ENCODE data around the gene OR2T11. TPM values are rescaled to one million over a fixed set of nuclear protein-coding genes. Genes with fewer than 3 reads are reported as not detected.

Gene OR2T11
- total RNA-seq, 1 donor from 2014 or later = not detected

DNA sequence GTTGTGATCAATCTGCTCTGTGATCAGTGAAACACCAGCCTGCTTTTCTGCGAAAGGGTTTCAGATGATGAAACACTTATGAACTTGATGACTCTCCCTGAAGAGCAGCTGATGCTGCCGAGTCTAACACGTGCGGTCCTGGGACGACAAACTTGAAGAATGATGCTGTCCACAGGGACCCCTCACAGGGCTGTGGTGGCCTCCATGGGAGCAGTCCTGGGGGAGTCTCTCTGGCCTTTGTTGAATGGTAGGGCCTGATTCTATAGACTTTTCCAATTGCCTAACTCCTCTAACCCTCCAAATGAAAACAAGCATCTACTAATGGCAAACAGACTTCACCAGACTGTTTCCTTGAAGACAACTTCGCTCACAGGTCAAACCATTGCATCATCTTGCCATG is 37.3 kb downstream of the OR2T11 start, which contains the start of gene OR2T10:
Gene OR2T10 (minus strand): TSS at position 112 of the 400 bp plus-strand sequence. CDS start 3,932 bp downstream, outside the sequence.
- no peak within 1 kb of the TSS for H3K4me3 Mint-ChIP-seq
- H3K79me2 ChIP-seq (ENCODE audit: low read depth) = no peaks in the 10 kb centered on the region
- H3K4me3 ChIP-seq = no peak within 1 kb of the TSS
- H3K9me3 ChIP-seq (ENCODE audit: low read depth) = peaks cover 45% of the 10 kb centered on the region
- no peak within 1 kb of the TSS for H3K27ac Mint-ChIP-seq
- no peaks in the 10 kb centered on the region for H3K4me1 ChIP-seq
- no peaks in the 10 kb centered on the region for H3K27me3 Mint-ChIP-seq (ENCODE audit: insufficient read depth, low read depth)
- H3K9ac ChIP-seq = no peak within 1 kb of the TSS
- H3K4me2 ChIP-seq = no peak within 1 kb of the TSS
- no peaks in the 10 kb centered on the region for H4K20me1 ChIP-seq (ENCODE audit: low read depth)
- TF ChIP-seq CTCF (IDR thresholded peaks at IDR 0.05) (no peak), EZH2 (IDR thresholded peaks at IDR 0.05) (no peak), EZH2phosphoT487 (IDR thresholded peaks at IDR 0.05) (no peak)
- no peaks in the 10 kb centered on the region for H3K27me3 ChIP-seq
- H3K36me3 Mint-ChIP-seq = no peaks in the 10 kb centered on the region
- H3K9me3 Mint-ChIP-seq = peaks cover 10% of the 10 kb centered on the region
- no peak for DNase-seq (ENCODE audit: low spot score)
- H3K4me1 Mint-ChIP-seq = no peaks in the 10 kb centered on the region
- H3K36me3 ChIP-seq = no peaks in the 10 kb centered on the region
- no peak within 1 kb of the TSS for H3K27ac ChIP-seq
- H2AFZ ChIP-seq (replicated peaks) = no peak within 1 kb of the TSS
- H3F3A ChIP-seq (ENCODE audit: low read depth) = no peaks in the 10 kb centered on the region

- H3K4me3 Mint-ChIP-seq = no peak overlapping the region
- H3K9me3 ChIP-seq (ENCODE audit: low read depth) = peaks cover 43% of the 10 kb centered on the region
Observed at GRCh38 chr1:248596615-248597014, 38.3 kb downstream of the OR2T11 start.

DNA sequence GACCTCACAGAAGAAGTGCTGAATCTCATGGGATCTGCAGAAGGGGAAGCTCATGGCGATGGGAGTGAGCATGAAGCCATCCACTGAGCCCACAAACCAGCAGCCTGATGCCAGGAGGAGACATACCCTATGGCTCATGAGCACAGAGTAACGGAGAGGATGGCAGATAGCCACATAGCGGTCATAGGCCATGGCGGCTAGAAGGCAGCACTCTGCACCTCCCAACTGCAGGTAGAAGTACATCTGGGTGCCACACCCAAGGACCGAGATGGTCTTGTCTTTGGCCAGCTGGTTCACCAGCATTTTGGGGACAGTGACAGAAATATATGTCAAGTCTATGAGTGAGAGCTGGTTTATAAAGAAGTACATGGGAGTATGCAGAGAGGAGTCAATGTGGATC is 41.7 kb downstream of the OR2T11 start:
- Histone ChIP-seq H3K4me1 (no peaks in the 10 kb centered on the region), H3K27ac (no peak overlapping the region), H3K4me2 (no peak overlapping the region), H3K4me3 (no peak overlapping the region), H3K9ac (no peak overlapping the region), H3K9me3 (ENCODE audit: low read depth) (peaks cover 39% of the 10 kb centered on the region), H4K20me1 (ENCODE audit: low read depth) (no peaks in the 10 kb centered on the region), H2AFZ (replicated peaks) (no peak overlapping the region), H3K27me3 (no peaks in the 10 kb centered on the region), H3F3A (ENCODE audit: low read depth) (no peaks in the 10 kb centered on the region), H3K79me2 (ENCODE audit: low read depth) (no peaks in the 10 kb centered on the region), H3K36me3 (no peaks in the 10 kb centered on the region)
- no peak overlapping the region for H3K4me3 Mint-ChIP-seq
- TF ChIP-seq EZH2 (IDR thresholded peaks at IDR 0.05) = no peak
- TF ChIP-seq CTCF (IDR thresholded peaks at IDR 0.05) = no peak
- no peak for TF ChIP-seq EZH2phosphoT487 (IDR thresholded peaks at IDR 0.05)
- DNase-seq (ENCODE audit: low spot score) = no peak
- no peak overlapping the region for H3K27ac Mint-ChIP-seq
- H3K4me1 Mint-ChIP-seq = no peaks in the 10 kb centered on the region
- H3K9me3 Mint-ChIP-seq = peaks cover 7% of the 10 kb centered on the region
- peaks cover 2% of the 10 kb centered on the region for H3K27me3 Mint-ChIP-seq (ENCODE audit: insufficient read depth, low read depth)
- H3K36me3 Mint-ChIP-seq = no peaks in the 10 kb centered on the region

More at GRCh38 chr1:248596615-248597014, 38.3 kb downstream of the OR2T11 start:
- TF ChIP-seq EZH2 (IDR thresholded peaks at IDR 0.05) (no peak), CTCF (IDR thresholded peaks at IDR 0.05) (no peak), EZH2phosphoT487 (IDR thresholded peaks at IDR 0.05) (no peak)
- H2AFZ ChIP-seq (replicated peaks) = no peak overlapping the region
- no peaks in the 10 kb centered on the region for H4K20me1 ChIP-seq (ENCODE audit: low read depth)
- no peaks in the 10 kb centered on the region for H3F3A ChIP-seq (ENCODE audit: low read depth)
- no peaks in the 10 kb centered on the region for H3K79me2 ChIP-seq (ENCODE audit: low read depth)
- H3K9ac ChIP-seq = no peak overlapping the region
- H3K4me3 ChIP-seq = no peak overlapping the region
- H3K27ac ChIP-seq = no peak overlapping the region
- no peak overlapping the region for H3K27ac Mint-ChIP-seq
- DNase-seq (ENCODE audit: low spot score) = no peak
- no peaks in the 10 kb centered on the region for H3K36me3 ChIP-seq
- H3K9me3 Mint-ChIP-seq = peaks cover 10% of the 10 kb centered on the region
- no peaks in the 10 kb centered on the region for H3K27me3 ChIP-seq
- H3K4me2 ChIP-seq = no peak overlapping the region
- no peaks in the 10 kb centered on the region for H3K4me1 Mint-ChIP-seq
- no peaks in the 10 kb centered on the region for H3K4me1 ChIP-seq
- peaks cover 2% of the 10 kb centered on the region for H3K27me3 Mint-ChIP-seq (ENCODE audit: insufficient read depth, low read depth)
- H3K36me3 Mint-ChIP-seq = no peaks in the 10 kb centered on the region

Measured in neural progenitor cell (in vitro differentiated cells).